Mesenchymal stem cell (in vitro differentiated cells and primary cell): Measurements from ENCODE around the gene RPLP2.
A peak's percentile ranks its signal among the peaks of the same experiment; 100 is the strongest.

ENCODE experiments used
- DNase-seq: peaks from one replicate; pipeline ENCODE4 v3.0.0-alpha.2; 2013
- H2AFZ ChIP-seq: one replicate; pipeline ENCODE4 v1.6.1; 2013; ENCODE audit warnings: low read depth, mild to moderate bottlenecking, control low read depth, inconsistent platforms, low read length, moderate library complexity
- H2AK5ac ChIP-seq: 2 replicates; pipeline ENCODE4 v1.6.1; 2013; ENCODE audit warnings: low read length, moderate library complexity, mild to moderate bottlenecking, inconsistent platforms; ENCODE audit not compliant: severe bottlenecking
- H2BK120ac ChIP-seq: one replicate; pipeline ENCODE4 v1.6.1; 2013; ENCODE audit warnings: low read depth, mild to moderate bottlenecking, inconsistent platforms, low read length, moderate library complexity
- H2BK12ac ChIP-seq, 2 experiments: one replicate each; pipeline ENCODE4 v1.6.1; 2013; ENCODE audit warnings: inconsistent platforms in 2 of 2, low read length in 2 of 2, mild to moderate bottlenecking in 2 of 2, moderate library complexity in 2 of 2, control low read depth in 1 of 2
- H2BK15ac ChIP-seq: one replicate; pipeline ENCODE4 v1.6.1; 2013; ENCODE audit warnings: mild to moderate bottlenecking, low read depth, inconsistent platforms; ENCODE audit not compliant: poor library complexity, severe bottlenecking
- H2BK5ac ChIP-seq: 2 replicates; pipeline ENCODE4 v1.6.1; 2013; ENCODE audit warnings: low read depth, mild to moderate bottlenecking, low read length, control low read depth, inconsistent platforms; ENCODE audit not compliant: poor library complexity, severe bottlenecking
- H3K14ac ChIP-seq, 2 experiments: one replicate each; pipeline ENCODE4 v1.6.1; 2013; ENCODE audit warnings: inconsistent platforms in 2 of 2, low read length in 2 of 2, control low read depth in 1 of 2, mild to moderate bottlenecking in 1 of 2, moderate library complexity in 1 of 2
- H3K18ac ChIP-seq, 2 experiments: one replicate each; pipeline ENCODE4 v1.6.1; 2013; ENCODE audit warnings: inconsistent platforms in 2 of 2, low read length in 2 of 2, control low read depth in 1 of 2, low read depth in 1 of 2, mild to moderate bottlenecking in 1 of 2
- H3K23ac ChIP-seq, 2 experiments: one replicate each; pipeline ENCODE4 v1.6.1; 2013; ENCODE audit warnings: inconsistent platforms in 2 of 2, low read length in 2 of 2, mild to moderate bottlenecking in 2 of 2, moderate library complexity in 2 of 2, control low read depth in 1 of 2
- H3K27ac ChIP-seq: 2 replicates; pipeline ENCODE4 v1.5.1; 2013; ENCODE audit warnings: mild to moderate bottlenecking, moderate library complexity, low read length, control low read depth, inconsistent platforms; ENCODE audit not compliant: poor library complexity, severe bottlenecking
- H3K27me3 ChIP-seq, 2 experiments: 2 replicates each; pipeline versions ENCODE4 v1.6.1 to v1.7.0; 2013; ENCODE audit warnings: low read length in 2 of 2, mild to moderate bottlenecking in 2 of 2, moderate library complexity in 2 of 2, control low read depth in 1 of 2, inconsistent platforms in 1 of 2; ENCODE audit not compliant: control insufficient read depth in 1 of 2, insufficient read depth in 1 of 2
- H3K36me3 ChIP-seq, 2 experiments: 2 replicates each; pipeline versions ENCODE4 v1.6.1 to v1.7.0; 2013; ENCODE audit warnings: low read length in 2 of 2, control low read depth in 1 of 2, inconsistent platforms in 1 of 2, low read depth in 1 of 2, mild to moderate bottlenecking in 1 of 2; ENCODE audit not compliant: insufficient read depth in 2 of 2, control insufficient read depth in 1 of 2
- H3K4ac ChIP-seq, 2 experiments: one replicate each; pipeline ENCODE4 v1.6.1; 2013; ENCODE audit warnings: inconsistent platforms in 2 of 2, low read length in 2 of 2, mild to moderate bottlenecking in 2 of 2, moderate library complexity in 2 of 2, control low read depth in 1 of 2, low read depth in 1 of 2
- H3K4me1 ChIP-seq: 2 replicates; pipeline ENCODE4 v1.6.1; 2013; ENCODE audit warnings: low read depth, low read length, control low read depth; ENCODE audit not compliant: control insufficient read depth, insufficient read depth
- H3K4me2 ChIP-seq: 2 replicates; pipeline ENCODE4 v1.6.1; 2013; ENCODE audit warnings: low read length, mild to moderate bottlenecking, inconsistent platforms; ENCODE audit not compliant: poor library complexity, severe bottlenecking
- H3K4me3 ChIP-seq, 2 experiments: 2 replicates each; pipeline versions ENCODE4 v1.5.1 to v1.7.0; 2013; ENCODE audit warnings: low read length in 2 of 2, mild to moderate bottlenecking in 2 of 2, control low read depth in 1 of 2, low read depth in 1 of 2; ENCODE audit not compliant: insufficient read depth in 1 of 2
- H3K79me1 ChIP-seq: replicated peaks from 2 replicates; pipeline ENCODE4 v1.6.1; 2013; ENCODE audit warnings: mild to moderate bottlenecking, control low read depth, low read length, inconsistent platforms; ENCODE audit not compliant: poor library complexity, severe bottlenecking
- H3K9ac ChIP-seq: 2 replicates; pipeline ENCODE4 v1.7.0; 2013; ENCODE audit warnings: mild to moderate bottlenecking, low read length, moderate library complexity
- H3K9me3 ChIP-seq: 2 replicates; pipeline ENCODE4 v1.7.0; 2013; ENCODE audit warnings: mild to moderate bottlenecking, low read length; ENCODE audit not compliant: control insufficient read depth
- H4K8ac ChIP-seq: one replicate; pipeline ENCODE4 v1.6.1; 2013; ENCODE audit warnings: inconsistent platforms, mild to moderate bottlenecking, low read length, moderate library complexity
- H4K91ac ChIP-seq: one replicate; pipeline ENCODE4 v1.6.1; 2013; ENCODE audit warnings: mild to moderate bottlenecking, low read length, inconsistent platforms
- WGBS: methylation state at CpG from one replicate; pipeline ENCODE4 v1.1.7; 2013; ENCODE audit warnings: mixed read lengths; 5-methylcytosine and 5-hydroxymethylcytosine counted together

Gene RPLP2

DNA sequence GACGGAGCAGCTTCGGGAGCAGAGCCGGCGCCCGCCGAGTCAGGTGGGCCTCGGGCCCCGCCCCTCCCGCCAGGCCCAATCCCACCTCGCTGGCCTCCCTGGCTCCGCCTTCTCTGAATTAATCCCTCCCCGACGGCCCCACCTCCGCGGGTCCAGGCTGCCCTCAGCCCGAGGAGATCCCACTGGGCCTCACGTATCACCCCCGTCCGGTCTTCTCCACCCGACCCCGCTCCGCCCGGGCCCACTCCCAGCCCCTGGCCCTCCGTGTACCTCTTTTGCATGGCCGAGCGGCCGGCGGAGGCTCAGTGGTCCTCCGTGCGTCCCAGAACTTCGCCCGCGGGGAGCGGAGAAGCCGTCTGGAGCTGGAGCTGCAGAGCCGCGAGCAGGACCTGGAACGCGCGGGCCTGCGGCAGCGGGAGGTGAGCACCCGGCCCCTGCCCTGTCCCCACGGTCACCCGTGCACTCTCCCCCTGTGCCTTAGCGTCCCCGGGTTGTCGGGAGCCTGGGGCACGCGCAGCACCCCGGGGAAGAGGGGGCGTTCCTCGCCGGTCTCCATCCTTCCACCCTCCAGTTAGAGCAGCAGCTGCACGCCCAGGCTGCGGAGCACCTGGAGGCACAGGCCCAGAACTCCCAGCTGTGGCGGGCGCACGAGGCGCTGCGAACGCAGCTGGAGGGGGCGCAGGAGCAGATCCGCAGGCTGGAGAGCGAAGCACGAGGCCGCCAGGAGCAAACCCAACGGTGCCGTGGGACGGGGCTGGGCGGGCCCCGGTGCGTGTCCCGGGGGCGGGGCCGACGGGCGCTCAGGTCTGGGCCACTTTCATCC lies 20.7 kb downstream of the RPLP2 start:
- Histone ChIP-seq H3K23ac (peak overlapping the region in 1 of 2 experiments; percentile 80), H3K14ac (peak overlapping the region in 1 of 2 experiments; percentile 35), H2BK12ac (no peak overlapping the region), H2BK15ac (peak overlapping the region; percentile 60), H2BK120ac (no peak overlapping the region), H4K8ac (no peak overlapping the region), H2AFZ (no peak overlapping the region), H3K18ac (peak overlapping the region in 1 of 2 experiments; percentile 26), H2AK5ac (no peak overlapping the region), H3K4me1 (peaks cover 77% of the 10 kb centered on the region), H3K9me3 (no peaks in the 10 kb centered on the region), H3K27me3 (peaks cover 0 to 17% of the 10 kb centered on the region in 2 experiments), H3K9ac (no peak overlapping the region), H3K4me3 (peak overlapping the region; percentile 49 to 64), H3K27ac (no peak overlapping the region), H3K4me2 (peak overlapping the region; percentile 81), H3K4ac (no peak overlapping the region), H4K91ac (no peak overlapping the region), H2BK5ac (no peak overlapping the region), H3K79me1 (no peaks in the 10 kb centered on the region), H3K36me3 (peaks cover 3 to 7% of the 10 kb centered on the region in 2 experiments)
- whole genome bisulfite sequencing, result 3% methylated on average over 56 of the region's 78 CpGs
- DNase-seq, result peak; percentile 79

DNA sequence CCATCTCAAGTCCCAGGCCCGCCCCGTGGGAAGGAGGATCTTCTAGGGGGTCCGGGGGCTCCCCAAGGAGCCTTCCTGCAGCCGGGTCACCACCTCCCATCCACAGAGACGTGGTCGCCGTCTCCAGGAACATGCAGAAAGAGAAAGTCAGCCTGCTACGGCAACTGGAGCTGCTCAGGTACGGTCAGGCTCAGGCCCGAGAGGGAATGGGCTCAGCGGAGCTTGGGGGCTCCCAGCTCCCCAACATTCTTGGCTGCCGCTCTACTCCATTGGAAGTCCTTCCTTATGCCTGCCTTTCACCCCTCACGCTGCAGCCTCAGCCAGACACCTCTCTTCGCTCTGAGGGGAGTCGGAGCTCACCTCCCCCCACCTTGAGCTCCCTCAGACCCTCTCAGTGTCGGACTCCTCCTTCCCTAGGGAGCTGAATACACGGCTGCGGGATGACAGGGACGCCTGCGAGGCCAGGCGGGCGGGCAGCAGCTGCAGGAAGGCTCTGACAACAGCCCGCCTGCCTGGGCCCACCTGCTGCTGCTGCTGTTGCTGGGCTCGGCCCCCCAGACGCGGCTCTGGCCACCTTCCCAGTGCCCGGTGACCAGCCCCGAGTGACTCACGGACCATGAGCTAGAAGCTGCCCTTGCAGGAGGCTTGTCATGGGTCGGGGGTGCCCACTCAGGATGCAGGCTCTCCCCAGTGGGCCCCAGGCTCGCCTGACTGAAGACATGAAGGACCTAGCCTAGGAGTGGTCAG lies 21.5 kb downstream of the RPLP2 start:
- no peak overlapping the region for H2AFZ ChIP-seq
- no peak overlapping the region for H3K18ac ChIP-seq
- no peak overlapping the region for H3K9ac ChIP-seq
- H2BK120ac ChIP-seq, result no peak overlapping the region
- no peaks in the 10 kb centered on the region for H3K79me1 ChIP-seq
- peaks cover 3 to 6% of the 10 kb centered on the region in 2 experiments for H3K36me3 ChIP-seq
- 61% methylated on average over 31 of the region's 31 CpGs for WGBS
- H3K9me3 ChIP-seq, result no peaks in the 10 kb centered on the region
- peak overlapping the region; percentile 71 for H3K27ac ChIP-seq
- no peak for DNase-seq
- no peak overlapping the region for H2BK12ac ChIP-seq
- no peak overlapping the region for H3K14ac ChIP-seq
- H3K27me3 ChIP-seq, result peaks cover 0 to 17% of the 10 kb centered on the region in 2 experiments
- H3K4ac ChIP-seq, result no peak overlapping the region
- H2BK5ac ChIP-seq, result no peak overlapping the region
- H2BK15ac ChIP-seq, result peak overlapping the region; percentile 54
- H3K4me3 ChIP-seq, result peak overlapping the region; percentile 27 to 49
- peak overlapping the region; percentile 19 for H2AK5ac ChIP-seq
- H4K8ac ChIP-seq, result no peak overlapping the region
- peaks cover 75% of the 10 kb centered on the region for H3K4me1 ChIP-seq
- no peak overlapping the region for H4K91ac ChIP-seq
- H3K4me2 ChIP-seq, result peak overlapping the region; percentile 81
- H3K23ac ChIP-seq, result peak overlapping the region in 1 of 2 experiments; percentile 34

DNA sequence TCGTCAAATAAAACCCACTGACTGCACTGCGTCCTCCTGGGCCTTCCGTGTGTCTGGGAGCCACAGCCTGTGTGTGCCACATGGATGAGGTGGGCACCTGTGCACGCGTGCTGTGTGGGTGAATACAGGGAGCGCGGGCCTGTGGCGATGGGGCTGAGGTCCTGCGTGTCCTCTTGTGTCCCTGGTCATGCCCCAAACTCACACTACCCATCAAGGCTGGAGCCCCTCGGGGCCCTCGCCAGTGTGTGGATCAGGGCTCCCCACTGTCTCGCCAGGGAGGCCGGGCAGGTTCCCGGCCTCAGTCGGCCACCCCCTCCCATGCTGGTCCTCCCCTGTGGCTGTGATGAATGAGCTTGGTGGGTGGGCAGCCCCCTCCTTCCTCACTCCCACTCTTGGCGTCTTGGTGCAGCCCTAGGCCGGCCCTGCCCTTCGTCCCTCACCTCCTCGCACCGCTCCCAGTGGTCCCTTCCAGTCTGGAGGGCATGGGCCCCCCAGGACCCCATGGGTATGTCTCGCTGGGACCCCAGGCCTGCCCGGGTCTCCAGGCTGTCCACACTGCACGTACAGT lies 22.3 kb downstream of the RPLP2 start:
- no peak overlapping the region for H2AFZ ChIP-seq
- peak overlapping the region; percentile 86 for H4K91ac ChIP-seq
- peak overlapping the region in 1 of 2 experiments; percentile 6 for H3K23ac ChIP-seq
- H3K4me1 ChIP-seq, result peaks cover 78% of the 10 kb centered on the region
- WGBS, result 59% methylated on average over 17 of the region's 23 CpGs
- peak overlapping the region; percentile 56 to 94 for H3K18ac ChIP-seq
- peak overlapping the region; percentile 31 for H2BK5ac ChIP-seq
- H3K4me3 ChIP-seq, result peak overlapping the region; percentile 73 to 78
- H3K27me3 ChIP-seq, result peaks cover 0 to 12% of the 10 kb centered on the region in 2 experiments
- H2BK12ac ChIP-seq, result peak overlapping the region; percentile 12 to 86
- peak overlapping the region; percentile 23 for H2AK5ac ChIP-seq
- H3K79me1 ChIP-seq, result no peaks in the 10 kb centered on the region
- H3K27ac ChIP-seq, result peak overlapping the region; percentile 71
- peak overlapping the region; percentile 34 for H2BK15ac ChIP-seq
- peaks cover 10 to 13% of the 10 kb centered on the region in 2 experiments for H3K36me3 ChIP-seq
- peak overlapping the region; percentile 78 for H3K9ac ChIP-seq
- peak overlapping the region; percentile 73 for H4K8ac ChIP-seq
- H3K9me3 ChIP-seq, result no peaks in the 10 kb centered on the region
- peak overlapping the region; percentile 81 for H3K4me2 ChIP-seq
- peak overlapping the region; percentile 83 to 90 for H3K4ac ChIP-seq
- peak overlapping the region in 1 of 2 experiments; percentile 91 for H3K14ac ChIP-seq
- DNase-seq, result no peak
- no peak overlapping the region for H2BK120ac ChIP-seq
